IMR-90 (cell line): ENCODE measurements around the gene RARRES2. TPM values are rescaled to one million over a fixed set of nuclear protein-coding genes. Genes with fewer than 3 reads are reported as not detected.

Source experiments
- ATAC-seq: fragments of 200-7000 bp; cut with Tn5 transposase; 2 replicates; pipeline ENCODE4 v1.9.1; 2020; ENCODE audit warnings: low read depth, mild to moderate bottlenecking, moderate library complexity
- BruUV-seq: library from RNA; stranded (reverse); fragments of 400-500 nt; replicated peaks from 2 replicates; lab custom pipeline; 2021; lab: Mats Ljungman, UMichigan
- CTCF ChIA-PET: fragments of 300-600 bp; formaldehyde crosslinking; extraction: SDS; loops from one replicate; lab custom pipeline; 2021; ENCODE audit warnings: antibody characterized with exemption; lab: Yijun Ruan, JAX
- POLR2A ChIA-PET: fragments of 300-600 bp; sonication (Branson Sonifier 250); formaldehyde crosslinking; loops from one replicate; lab custom pipeline; 2022; ENCODE audit warnings: antibody characterized with exemption; ENCODE audit not compliant: unreplicated experiment; lab: Charles Lee
- DNase-seq: peaks from one replicate; pipeline ENCODE4 v3.0.0; 2013
- H2AFZ ChIP-seq: replicated peaks from 2 replicates; pipeline ENCODE3; 2013; ENCODE audit warnings: low read length, mild to moderate bottlenecking; ENCODE audit not compliant: poor library complexity
- H2AK5ac ChIP-seq: 2 replicates; pipeline ENCODE4 v1.6.1; 2013; ENCODE audit warnings: low read depth, low read length, inconsistent platforms
- H2AK9ac ChIP-seq: replicated peaks from 2 replicates; pipeline ENCODE3; 2013; ENCODE audit warnings: mild to moderate bottlenecking, low read depth, low read length, moderate library complexity; ENCODE audit not compliant: poor library complexity
- H2BK120ac ChIP-seq: 2 replicates; pipeline ENCODE4 v1.6.1; 2013; ENCODE audit warnings: low read depth, low read length, inconsistent platforms
- H2BK15ac ChIP-seq: 3 replicates; pipeline ENCODE4 v1.6.1; 2013; ENCODE audit warnings: low read depth, low read length, inconsistent platforms
- H2BK20ac ChIP-seq: 2 replicates; pipeline ENCODE4 v1.6.1; 2013; ENCODE audit warnings: low read depth, mild to moderate bottlenecking, inconsistent platforms, low read length, moderate library complexity
- H2BK5ac ChIP-seq: 2 replicates; pipeline ENCODE4 v1.6.1; 2013; ENCODE audit warnings: mild to moderate bottlenecking, low read depth, low read length, inconsistent platforms; ENCODE audit not compliant: poor library complexity, severe bottlenecking
- H3K14ac ChIP-seq: replicated peaks from 2 replicates; pipeline ENCODE4 v1.6.1; 2013; ENCODE audit warnings: low read depth, low read length, inconsistent platforms
- H3K18ac ChIP-seq: 2 replicates; pipeline ENCODE4 v1.6.1; 2013; ENCODE audit warnings: low read depth, low read length, control low read depth
- H3K23ac ChIP-seq: 2 replicates; pipeline ENCODE4 v1.6.1; 2013; ENCODE audit warnings: low read depth, low read length, inconsistent platforms
- H3K27ac ChIP-seq: 2 replicates; pipeline ENCODE4 v1.5.1; 2013; ENCODE audit warnings: mild to moderate bottlenecking, control low read depth, low read length; ENCODE audit not compliant: insufficient read depth
- H3K27me3 ChIP-seq: 2 replicates; pipeline ENCODE4 v1.6.1; 2013; ENCODE audit warnings: low read length; ENCODE audit not compliant: control insufficient read depth, insufficient read depth
- H3K36me3 ChIP-seq: 2 replicates; pipeline ENCODE4 v1.6.1; 2013; ENCODE audit warnings: low read length, mixed read lengths; ENCODE audit not compliant: control insufficient read depth, insufficient read depth
- H3K4ac ChIP-seq: 2 replicates; pipeline ENCODE4 v1.6.1; 2013; ENCODE audit warnings: low read depth, low read length, inconsistent platforms
- H3K4me1 ChIP-seq: 2 replicates; pipeline ENCODE4 v1.6.1; 2013; ENCODE audit warnings: low read length, mixed read lengths; ENCODE audit not compliant: control insufficient read depth, insufficient read depth
- H3K4me2 ChIP-seq: 2 replicates; pipeline ENCODE4 v1.6.1; 2013; ENCODE audit warnings: low read depth, mild to moderate bottlenecking, control low read depth, low read length, moderate library complexity
- H3K4me3 ChIP-seq: 2 replicates; pipeline ENCODE4 v1.5.1; 2013; ENCODE audit warnings: low read depth, mild to moderate bottlenecking, control low read depth, low read length, moderate library complexity; ENCODE audit not compliant: insufficient read depth
- H3K56ac ChIP-seq: 2 replicates; pipeline ENCODE4 v1.6.1; 2013; ENCODE audit warnings: low read length, inconsistent platforms; ENCODE audit not compliant: insufficient read depth; ENCODE audit errors: extremely low read depth
- H3K79me1 ChIP-seq, 2 experiments: 2 replicates each; pipeline ENCODE4 v1.6.1; 2013; ENCODE audit warnings: low read length in 2 of 2, inconsistent platforms in 1 of 2, low read depth in 1 of 2
- H3K9ac ChIP-seq: 2 replicates; pipeline ENCODE4 v1.6.1; 2013; ENCODE audit warnings: low read depth, low read length, control low read depth
- H3K9me1 ChIP-seq: 2 replicates; pipeline ENCODE4 v1.6.1; 2013; ENCODE audit warnings: low read length, inconsistent platforms; ENCODE audit not compliant: insufficient read depth
- H3K9me3 ChIP-seq: 2 replicates; pipeline ENCODE4 v1.6.1; 2013; ENCODE audit warnings: low read length; ENCODE audit not compliant: control insufficient read depth, insufficient read depth
- H4K20me1 ChIP-seq: 2 replicates; pipeline ENCODE4 v1.6.1; 2013; ENCODE audit warnings: low read length, inconsistent platforms; ENCODE audit not compliant: insufficient read depth
- H4K5ac ChIP-seq: 2 replicates; pipeline ENCODE4 v1.6.1; 2013; ENCODE audit warnings: mild to moderate bottlenecking, low read depth, low read length, control low read depth
- H4K8ac ChIP-seq, 2 experiments: 2 replicates each; pipeline ENCODE4 v1.6.1; 2013; ENCODE audit warnings: low read depth in 2 of 2, low read length in 2 of 2, control low read depth in 1 of 2, inconsistent platforms in 1 of 2
- H4K91ac ChIP-seq: 2 replicates; pipeline ENCODE4 v1.6.1; 2013; ENCODE audit warnings: low read depth, low read length, inconsistent platforms; ENCODE audit not compliant: insufficient read depth
- BHLHE40 ChIP-seq: fragments of 150-350 bp; IDR thresholded peaks from 2 replicates; pipeline ENCODE4 v1.6.1; 2016; ENCODE audit warnings: mild to moderate bottlenecking, low read depth, low read length
- FOS ChIP-seq: fragments of 150-350 bp; IDR thresholded peaks from 2 replicates; pipeline ENCODE4 v1.6.1; 2016; ENCODE audit warnings: low read depth, low read length
- MXI1 ChIP-seq: IDR thresholded peaks from 2 replicates; pipeline ENCODE4 v1.6.1; 2012; ENCODE audit warnings: low read depth, mild to moderate bottlenecking, low read length, moderate library complexity, borderline replicate concordance
- NFE2L2 ChIP-seq: fragments of 150-350 bp; IDR thresholded peaks from 2 replicates; pipeline ENCODE4 v1.6.1; 2016; ENCODE audit warnings: low read depth, mild to moderate bottlenecking, low read length
- RFX5 ChIP-seq: IDR thresholded peaks from 2 replicates; pipeline ENCODE4 v1.8.0; 2012; ENCODE audit warnings: low read depth, mild to moderate bottlenecking, low read length, moderate library complexity
- SMC3 ChIP-seq: fragments of 150-350 bp; IDR thresholded peaks from 2 replicates; pipeline ENCODE4 v1.6.1; 2016; ENCODE audit warnings: low read depth, mild to moderate bottlenecking, antibody characterized with exemption, low read length, moderate library complexity
- WGBS, 2 experiments: methylation state at CpG; one replicate each; pipeline versions ENCODE4 v1.1.5 to v1.1.7; 2013; ENCODE audit warnings: missing lambda C conversion rate in 2 of 2; ENCODE audit not compliant: insufficient read length in 1 of 2; ENCODE audit errors: extremely low coverage in 2 of 2; 5-methylcytosine and 5-hydroxymethylcytosine counted together
- dilution Hi-C: fragments of 300-500 bp; cut with HindIII; formaldehyde crosslinking; loops from one replicate; pipeline ENCODE4 v1.14.3; 2018; ENCODE audit warnings: low sequenced_read_pairs; ENCODE audit not compliant: unreplicated experiment
- in situ Hi-C: fragments of 300-500 bp; cut with MboI; formaldehyde crosslinking; loops from 3 replicates; pipeline ENCODE4 v1.14.3; 2019; ENCODE audit warnings: low sequenced_read_pairs, inconsistent platforms, mixed read lengths
- intact Hi-C: fragments of 100-400 bp; cut with micrococcal nuclease; formaldehyde crosslinking; loops from 2 replicates; pipeline ENCODE4 v1.10.0; 2022
- polyA plus RNA-seq, 3 experiments: library from polyadenylated mRNA; depleted of rRNA; stranded (reverse); fragments of >200 nt; gene quantifications; 2 replicates each; pipeline ENCODE4 v1.2.3, GENCODE V29; 2012; ENCODE audit warnings: low replicate concordance in 1 of 3
- total RNA-seq: library from RNA; depleted of rRNA; stranded (reverse); fragments of >200 nt; gene quantifications from 2 replicates; pipeline ENCODE4 v1.2.3, GENCODE V29; 2012
- TF ChIP-seq, protein P1 (sequence below): conservative IDR thresholded peaks from 2 replicates; pipeline ENCODE4 v1.5.1; 2012; ENCODE audit warnings: mild to moderate bottlenecking, low read depth, low read length, improper control_type of control experiment

The RARRES2 gene
- total and polyA plus RNA-seq, 2 of the 4 experiments (the other 2 are of a cell fraction): 1.6 TPM; not detected in 1

GRCh38 chr7:150327308-150327707, 14.1 kb downstream of the RARRES2 start:
- Histone ChIP-seq H3K4ac (no peak overlapping the region), H2BK120ac (no peak overlapping the region), H3K27ac (no peak overlapping the region), H2AFZ (no peak overlapping the region), H2BK20ac (no peak overlapping the region), H3K23ac (no peak overlapping the region), H3K9ac (no peak overlapping the region), H2AK9ac (no peak overlapping the region), H3K14ac (no peak overlapping the region), H2AK5ac (no peak overlapping the region), H3K4me3 (no peak overlapping the region), H3K4me1 (peaks cover 10% of the 10 kb centered on the region; the same call in 1 of the 2 replicates), H3K79me1 (no peaks in the 10 kb centered on the region), H4K5ac (no peak overlapping the region), H3K27me3 (no peaks in the 10 kb centered on the region; the same call in 1 of the 2 replicates), H4K20me1 (no peaks in the 10 kb centered on the region), H4K91ac (no peak overlapping the region), H3K9me3 (no peaks in the 10 kb centered on the region), H3K9me1 (no peaks in the 10 kb centered on the region), H3K56ac (no peak overlapping the region), H2BK5ac (no peak overlapping the region), H3K18ac (no peak overlapping the region), H3K4me2 (no peak overlapping the region), H3K36me3 (no peaks in the 10 kb centered on the region), H4K8ac (no peak overlapping the region), H2BK15ac (no peak overlapping the region)
- in situ Hi-C loops (no loop called here), intact Hi-C loops (no loop called here), dilution Hi-C loops (no loop called here)
- BruUV-seq: no TSS peak
- no peak for TF ChIP-seq FOS
- TF ChIP-seq, protein P1, sequence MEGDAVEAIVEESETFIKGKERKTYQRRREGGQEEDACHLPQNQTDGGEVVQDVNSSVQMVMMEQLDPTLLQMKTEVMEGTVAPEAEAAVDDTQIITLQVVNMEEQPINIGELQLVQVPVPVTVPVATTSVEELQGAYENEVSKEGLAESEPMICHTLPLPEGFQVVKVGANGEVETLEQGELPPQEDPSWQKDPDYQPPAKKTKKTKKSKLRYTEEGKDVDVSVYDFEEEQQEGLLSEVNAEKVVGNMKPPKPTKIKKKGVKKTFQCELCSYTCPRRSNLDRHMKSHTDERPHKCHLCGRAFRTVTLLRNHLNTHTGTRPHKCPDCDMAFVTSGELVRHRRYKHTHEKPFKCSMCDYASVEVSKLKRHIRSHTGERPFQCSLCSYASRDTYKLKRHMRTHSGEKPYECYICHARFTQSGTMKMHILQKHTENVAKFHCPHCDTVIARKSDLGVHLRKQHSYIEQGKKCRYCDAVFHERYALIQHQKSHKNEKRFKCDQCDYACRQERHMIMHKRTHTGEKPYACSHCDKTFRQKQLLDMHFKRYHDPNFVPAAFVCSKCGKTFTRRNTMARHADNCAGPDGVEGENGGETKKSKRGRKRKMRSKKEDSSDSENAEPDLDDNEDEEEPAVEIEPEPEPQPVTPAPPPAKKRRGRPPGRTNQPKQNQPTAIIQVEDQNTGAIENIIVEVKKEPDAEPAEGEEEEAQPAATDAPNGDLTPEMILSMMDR: no peak
- no peak for TF ChIP-seq MXI1
- no peak for TF ChIP-seq NFE2L2
- TF ChIP-seq BHLHE40: no peak
- no peak for TF ChIP-seq RFX5
- TF ChIP-seq SMC3: no peak
- CTCF ChIA-PET: no interaction called here
- POLR2A ChIA-PET: no interaction called here
- no peak for ATAC-seq
- no peak for DNase-seq
- no CpG with 5 or more reads among the region's 3 CpGs for WGBS, 2 experiments
